HEK293 (cell line): ENCODE data around the gene ARX.

Source experiments
- CTCF ChIA-PET: fragments of 350-600 bp; formaldehyde crosslinking; extraction: SDS; loops from one replicate; lab custom pipeline; 2021; ENCODE audit warnings: antibody characterized with exemption; lab: Yijun Ruan, JAX
- POLR2A ChIA-PET: fragments of 300-600 bp; formaldehyde crosslinking; extraction: SDS; loops from one replicate; lab custom pipeline; 2020; ENCODE audit warnings: antibody characterized with exemption, inconsistent platforms; lab: Yijun Ruan, JAX
- H3K27ac ChIP-seq: fragments of 200-500 bp; sonication (Bioruptor generic); 2 replicates; pipeline ENCODE4 v1.5.1; 2014; ENCODE audit warnings: low read depth, low read length, control low read depth, inconsistent platforms; ENCODE audit errors: extremely low read depth
- H3K36me3 ChIP-seq, 2 experiments: fragments of 200-500 bp in 1 of 2; sonication (Bioruptor generic) in 1 of 2; 1 replicate in 1 of 2; 2 replicates in 1 of 2; pipeline ENCODE4 v1.5.1; 2014 to 2017; ENCODE audit warnings: inconsistent platforms in 2 of 2, low read length in 2 of 2; ENCODE audit not compliant: control insufficient read depth in 2 of 2, insufficient read depth in 1 of 2
- H3K4me1 ChIP-seq: fragments of 200-500 bp; sonication (Bioruptor generic); 2 replicates; pipeline ENCODE4 v1.5.1; 2014; ENCODE audit warnings: mild to moderate bottlenecking, low read length, inconsistent platforms; ENCODE audit not compliant: control insufficient read depth, insufficient read depth
- H3K4me3 ChIP-seq: 2 replicates; pipeline ENCODE4 v1.5.1; 2011; ENCODE audit warnings: low read depth, mild to moderate bottlenecking, control low read depth, low read length, moderate library complexity
- H3K9me3 ChIP-seq: fragments of 200-500 bp; sonication (Bioruptor generic); 2 replicates; pipeline ENCODE4 v1.5.1; 2014; ENCODE audit warnings: low read depth, low read length, inconsistent platforms; ENCODE audit not compliant: control insufficient read depth, insufficient read depth
- EGR2 ChIP-seq: fragments of 450-650 bp; formaldehyde crosslinking; IDR thresholded peaks from 2 replicates; pipeline ENCODE4 v1.5.1; 2016; ENCODE audit warnings: low read depth, missing biosample characterization, missing genetic modification characterization
- KLF1 ChIP-seq: fragments of 450-650 bp; formaldehyde crosslinking; IDR thresholded peaks from 2 replicates; pipeline ENCODE4 v1.5.1; 2016; ENCODE audit warnings: missing biosample characterization, missing genetic modification characterization
- MYNN ChIP-seq: fragments of 450-650 bp; formaldehyde crosslinking; IDR thresholded peaks from 2 replicates; pipeline ENCODE4 v1.5.1; 2016; ENCODE audit warnings: missing biosample characterization, missing genetic modification characterization, borderline replicate concordance
- REPIN1 ChIP-seq: fragments of 450-650 bp; formaldehyde crosslinking; IDR thresholded peaks from 2 replicates; pipeline ENCODE4 v1.5.1; 2017; ENCODE audit warnings: missing biosample characterization, missing genetic modification characterization, low read depth
- ZBTB7A ChIP-seq: fragments of 450-650 bp; formaldehyde crosslinking; IDR thresholded peaks from 2 replicates; pipeline ENCODE4 v1.5.1; 2016; ENCODE audit warnings: low read depth, missing biosample characterization, missing genetic modification characterization
- ZNF121 ChIP-seq: fragments of 450-650 bp; formaldehyde crosslinking; IDR thresholded peaks from 2 replicates; pipeline ENCODE4 v1.5.1; 2016; ENCODE audit warnings: missing biosample characterization, missing genetic modification characterization
- ZNF132 ChIP-seq: fragments of 450-650 bp; formaldehyde crosslinking; IDR thresholded peaks from 2 replicates; pipeline ENCODE4 v1.5.1; 2017; ENCODE audit warnings: missing biosample characterization, missing genetic modification characterization, borderline replicate concordance
- ZNF23 ChIP-seq: fragments of 450-650 bp; formaldehyde crosslinking; IDR thresholded peaks from 2 replicates; pipeline ENCODE4 v1.5.1; 2016; ENCODE audit warnings: missing biosample characterization, missing genetic modification characterization, borderline replicate concordance
- ZNF366 ChIP-seq: fragments of 450-650 bp; formaldehyde crosslinking; conservative IDR thresholded peaks from 2 replicates; pipeline ENCODE4 v1.5.1; 2016; ENCODE audit warnings: missing biosample characterization, missing genetic modification characterization
- ZNF530 ChIP-seq: fragments of 450-650 bp; formaldehyde crosslinking; IDR thresholded peaks from 2 replicates; pipeline ENCODE4 v1.5.1; 2016; ENCODE audit warnings: low read depth, missing biosample characterization, missing genetic modification characterization
- ZNF747 ChIP-seq: fragments of 450-650 bp; formaldehyde crosslinking; IDR thresholded peaks from 2 replicates; pipeline ENCODE4 v1.5.1; 2016; ENCODE audit warnings: missing biosample characterization, missing genetic modification characterization
- ZNF776 ChIP-seq: fragments of 450-650 bp; formaldehyde crosslinking; IDR thresholded peaks from 2 replicates; pipeline ENCODE4 v1.5.0; 2017; ENCODE audit warnings: missing biosample characterization, missing genetic modification characterization, borderline replicate concordance
- ZNF791 ChIP-seq: fragments of 450-650 bp; formaldehyde crosslinking; IDR thresholded peaks from 2 replicates; pipeline ENCODE4 v1.5.1; 2016; ENCODE audit warnings: missing biosample characterization, missing genetic modification characterization
- TF ChIP-seq, protein P1 (sequence below): fragments of 450-650 bp; formaldehyde crosslinking; IDR thresholded peaks from 2 replicates; pipeline ENCODE4 v1.5.1; 2016; ENCODE audit warnings: missing biosample characterization, missing genetic modification characterization, borderline replicate concordance
- TF ChIP-seq, protein P2 (sequence below): fragments of 450-650 bp; formaldehyde crosslinking; IDR thresholded peaks from 2 replicates; pipeline ENCODE4 v1.5.1; 2016; ENCODE audit warnings: missing biosample characterization, missing genetic modification characterization, low read depth
- TF ChIP-seq, protein P3 (sequence below): fragments of 450-650 bp; formaldehyde crosslinking; IDR thresholded peaks from 2 replicates; pipeline ENCODE4 v1.5.1; 2016; ENCODE audit warnings: missing biosample characterization, missing genetic modification characterization

The ARX gene

DNA sequence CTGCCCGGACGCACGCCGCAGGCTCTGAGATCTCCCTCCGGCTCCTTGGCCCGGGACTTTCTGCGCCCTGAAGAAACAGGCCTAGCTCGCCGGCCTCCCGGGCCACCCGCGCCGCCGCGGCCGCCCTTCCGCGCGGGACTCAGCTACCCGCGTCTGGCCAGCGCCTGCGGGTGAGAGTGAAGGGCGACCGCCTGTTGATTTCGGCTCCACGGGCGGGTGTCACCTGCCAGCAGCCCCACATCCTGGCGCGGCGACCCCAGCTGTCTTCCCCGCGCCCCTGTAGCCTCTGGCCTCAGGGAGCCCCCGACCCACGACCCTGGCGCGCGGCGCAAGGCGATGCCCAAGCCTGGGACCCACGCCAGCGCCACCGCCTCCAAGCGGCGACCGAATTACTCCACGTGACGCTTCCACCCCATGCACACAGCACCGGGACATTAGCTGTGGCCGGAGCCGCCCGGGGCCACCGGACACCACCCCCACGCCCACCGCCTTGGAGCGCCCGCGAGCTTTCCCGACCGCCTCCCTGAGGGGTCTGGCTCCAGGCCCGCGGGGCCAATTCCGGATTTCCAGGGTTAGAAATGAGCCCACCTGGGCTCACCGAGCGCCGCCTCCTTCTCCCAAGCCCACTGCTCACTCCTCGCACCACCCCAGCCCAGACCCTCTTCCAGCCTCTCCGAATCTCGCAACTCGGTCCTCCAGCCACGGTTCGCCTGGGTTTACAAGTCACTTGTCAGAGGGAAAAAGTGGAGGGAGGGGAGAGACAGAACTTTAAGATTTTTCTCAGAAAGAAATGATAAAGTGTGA lies 10.2 kb downstream of the ARX start (continued):
- TF ChIP-seq, protein P1, sequence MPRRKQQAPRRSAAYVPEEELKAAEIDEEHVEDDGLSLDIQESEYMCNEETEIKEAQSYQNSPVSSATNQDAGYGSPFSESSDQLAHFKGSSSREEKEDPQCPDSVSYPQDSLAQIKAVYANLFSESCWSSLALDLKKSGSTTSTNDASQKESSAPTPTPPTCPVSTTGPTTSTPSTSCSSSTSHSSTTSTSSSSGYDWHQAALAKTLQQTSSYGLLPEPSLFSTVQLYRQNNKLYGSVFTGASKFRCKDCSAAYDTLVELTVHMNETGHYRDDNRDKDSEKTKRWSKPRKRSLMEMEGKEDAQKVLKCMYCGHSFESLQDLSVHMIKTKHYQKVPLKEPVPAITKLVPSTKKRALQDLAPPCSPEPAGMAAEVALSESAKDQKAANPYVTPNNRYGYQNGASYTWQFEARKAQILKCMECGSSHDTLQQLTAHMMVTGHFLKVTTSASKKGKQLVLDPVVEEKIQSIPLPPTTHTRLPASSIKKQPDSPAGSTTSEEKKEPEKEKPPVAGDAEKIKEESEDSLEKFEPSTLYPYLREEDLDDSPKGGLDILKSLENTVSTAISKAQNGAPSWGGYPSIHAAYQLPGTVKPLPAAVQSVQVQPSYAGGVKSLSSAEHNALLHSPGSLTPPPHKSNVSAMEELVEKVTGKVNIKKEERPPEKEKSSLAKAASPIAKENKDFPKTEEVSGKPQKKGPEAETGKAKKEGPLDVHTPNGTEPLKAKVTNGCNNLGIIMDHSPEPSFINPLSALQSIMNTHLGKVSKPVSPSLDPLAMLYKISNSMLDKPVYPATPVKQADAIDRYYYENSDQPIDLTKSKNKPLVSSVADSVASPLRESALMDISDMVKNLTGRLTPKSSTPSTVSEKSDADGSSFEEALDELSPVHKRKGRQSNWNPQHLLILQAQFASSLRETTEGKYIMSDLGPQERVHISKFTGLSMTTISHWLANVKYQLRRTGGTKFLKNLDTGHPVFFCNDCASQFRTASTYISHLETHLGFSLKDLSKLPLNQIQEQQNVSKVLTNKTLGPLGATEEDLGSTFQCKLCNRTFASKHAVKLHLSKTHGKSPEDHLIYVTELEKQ (tag by site-specific recombination), result no peak
- TF ChIP-seq ZNF530 (tag by site-specific recombination) (no peak), REPIN1 (tag by site-specific recombination) (no peak), MYNN (tag by site-specific recombination) (no peak), KLF1 (no peak), ZNF791 (tag by site-specific recombination) (no peak), ZBTB7A (tag by site-specific recombination) (no peak)
- TF ChIP-seq, protein P2, sequence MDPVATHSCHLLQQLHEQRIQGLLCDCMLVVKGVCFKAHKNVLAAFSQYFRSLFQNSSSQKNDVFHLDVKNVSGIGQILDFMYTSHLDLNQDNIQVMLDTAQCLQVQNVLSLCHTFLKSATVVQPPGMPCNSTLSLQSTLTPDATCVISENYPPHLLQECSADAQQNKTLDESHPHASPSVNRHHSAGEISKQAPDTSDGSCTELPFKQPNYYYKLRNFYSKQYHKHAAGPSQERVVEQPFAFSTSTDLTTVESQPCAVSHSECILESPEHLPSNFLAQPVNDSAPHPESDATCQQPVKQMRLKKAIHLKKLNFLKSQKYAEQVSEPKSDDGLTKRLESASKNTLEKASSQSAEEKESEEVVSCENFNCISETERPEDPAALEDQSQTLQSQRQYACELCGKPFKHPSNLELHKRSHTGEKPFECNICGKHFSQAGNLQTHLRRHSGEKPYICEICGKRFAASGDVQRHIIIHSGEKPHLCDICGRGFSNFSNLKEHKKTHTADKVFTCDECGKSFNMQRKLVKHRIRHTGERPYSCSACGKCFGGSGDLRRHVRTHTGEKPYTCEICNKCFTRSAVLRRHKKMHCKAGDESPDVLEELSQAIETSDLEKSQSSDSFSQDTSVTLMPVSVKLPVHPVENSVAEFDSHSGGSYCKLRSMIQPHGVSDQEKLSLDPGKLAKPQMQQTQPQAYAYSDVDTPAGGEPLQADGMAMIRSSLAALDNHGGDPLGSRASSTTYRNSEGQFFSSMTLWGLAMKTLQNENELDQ, result no peak
- TF ChIP-seq, protein P3, sequence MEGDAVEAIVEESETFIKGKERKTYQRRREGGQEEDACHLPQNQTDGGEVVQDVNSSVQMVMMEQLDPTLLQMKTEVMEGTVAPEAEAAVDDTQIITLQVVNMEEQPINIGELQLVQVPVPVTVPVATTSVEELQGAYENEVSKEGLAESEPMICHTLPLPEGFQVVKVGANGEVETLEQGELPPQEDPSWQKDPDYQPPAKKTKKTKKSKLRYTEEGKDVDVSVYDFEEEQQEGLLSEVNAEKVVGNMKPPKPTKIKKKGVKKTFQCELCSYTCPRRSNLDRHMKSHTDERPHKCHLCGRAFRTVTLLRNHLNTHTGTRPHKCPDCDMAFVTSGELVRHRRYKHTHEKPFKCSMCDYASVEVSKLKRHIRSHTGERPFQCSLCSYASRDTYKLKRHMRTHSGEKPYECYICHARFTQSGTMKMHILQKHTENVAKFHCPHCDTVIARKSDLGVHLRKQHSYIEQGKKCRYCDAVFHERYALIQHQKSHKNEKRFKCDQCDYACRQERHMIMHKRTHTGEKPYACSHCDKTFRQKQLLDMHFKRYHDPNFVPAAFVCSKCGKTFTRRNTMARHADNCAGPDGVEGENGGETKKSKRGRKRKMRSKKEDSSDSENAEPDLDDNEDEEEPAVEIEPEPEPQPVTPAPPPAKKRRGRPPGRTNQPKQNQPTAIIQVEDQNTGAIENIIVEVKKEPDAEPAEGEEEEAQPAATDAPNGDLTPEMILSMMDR, result no peak

DNA sequence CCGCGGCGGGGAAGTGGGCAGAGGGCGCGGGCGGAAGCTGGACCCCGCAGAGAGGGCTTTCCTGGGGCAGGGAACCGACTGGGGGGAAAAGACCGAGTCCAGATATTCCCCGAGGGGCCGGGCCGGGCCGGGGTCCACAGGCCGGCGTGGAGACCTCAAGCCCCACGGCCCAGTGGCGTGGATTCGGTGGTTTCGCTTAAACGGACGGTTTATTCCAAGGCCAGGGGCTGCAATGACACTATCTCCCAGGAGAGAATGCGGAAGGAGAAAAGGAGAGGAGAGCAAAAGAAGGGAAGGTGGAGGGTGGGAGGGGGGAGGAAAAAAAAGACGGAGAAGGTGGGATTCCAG lies 10.8 kb downstream of the ARX start:
- Histone ChIP-seq H3K36me3 (no peaks in the 10 kb centered on the region), H3K4me3 (no peak overlapping the region), H3K9me3 (no peaks in the 10 kb centered on the region), H3K27ac (no peak overlapping the region), H3K4me1 (no peaks in the 10 kb centered on the region)
- POLR2A ChIA-PET, result no interaction called here
- TF ChIP-seq ZNF776 (tag by site-specific recombination) (no peak), ZNF366 (tag by site-specific recombination) (0 out of 2 replicates have a peak, but pooled peaks have one; percentile 13), ZNF23 (tag by site-specific recombination) (no peak), EGR2 (tag by site-specific recombination) (no peak), ZNF121 (no peak), ZNF132 (tag by site-specific recombination) (no peak), MYNN (tag by site-specific recombination) (no peak), ZNF747 (tag by site-specific recombination) (no peak)
- CTCF ChIA-PET, result no interaction called here
